Fibroblast of lung (primary cell): Measurements from ENCODE around the gene TARP.

Source experiments
- EZH2 ChIP-seq: IDR thresholded peaks from 2 replicates; pipeline ENCODE4 v1.5.1; 2012; ENCODE audit warnings: low read length, control low read depth, mild to moderate bottlenecking; ENCODE audit errors: missing control alignments
- TF ChIP-seq, protein P1 (sequence below), 2 donors: IDR thresholded peaks in 1 of 2; conservative IDR thresholded peaks in 1 of 2; 1 replicate in 1 of 2; 2 replicates in 1 of 2; pipeline ENCODE4 v1.5.1; 2011 to 2012; ENCODE audit warnings: low read length in 2 of 2, control low read depth in 1 of 2, inconsistent platforms in 1 of 2, low read depth in 1 of 2, mild to moderate bottlenecking in 1 of 2

DNA sequence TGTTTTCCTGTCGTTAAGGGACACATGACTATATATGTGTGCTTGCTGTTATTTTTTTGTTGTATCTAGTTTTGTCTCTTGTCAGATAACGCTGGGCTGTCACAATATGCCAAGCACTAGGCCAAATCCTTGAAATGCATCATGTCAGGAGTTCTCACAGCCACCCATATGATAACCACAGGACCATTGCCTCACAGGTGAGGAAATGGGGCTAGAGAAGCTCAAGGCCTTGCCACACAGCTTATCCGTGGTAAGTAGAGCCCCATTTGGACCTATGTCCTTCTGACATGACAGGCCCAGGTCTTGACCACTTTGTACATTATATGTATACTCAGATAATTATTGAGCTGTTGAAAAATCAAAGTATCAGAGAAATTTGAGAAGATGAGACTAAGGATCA, 42.0 kb upstream of the TARP start:
- TF ChIP-seq, protein P1, sequence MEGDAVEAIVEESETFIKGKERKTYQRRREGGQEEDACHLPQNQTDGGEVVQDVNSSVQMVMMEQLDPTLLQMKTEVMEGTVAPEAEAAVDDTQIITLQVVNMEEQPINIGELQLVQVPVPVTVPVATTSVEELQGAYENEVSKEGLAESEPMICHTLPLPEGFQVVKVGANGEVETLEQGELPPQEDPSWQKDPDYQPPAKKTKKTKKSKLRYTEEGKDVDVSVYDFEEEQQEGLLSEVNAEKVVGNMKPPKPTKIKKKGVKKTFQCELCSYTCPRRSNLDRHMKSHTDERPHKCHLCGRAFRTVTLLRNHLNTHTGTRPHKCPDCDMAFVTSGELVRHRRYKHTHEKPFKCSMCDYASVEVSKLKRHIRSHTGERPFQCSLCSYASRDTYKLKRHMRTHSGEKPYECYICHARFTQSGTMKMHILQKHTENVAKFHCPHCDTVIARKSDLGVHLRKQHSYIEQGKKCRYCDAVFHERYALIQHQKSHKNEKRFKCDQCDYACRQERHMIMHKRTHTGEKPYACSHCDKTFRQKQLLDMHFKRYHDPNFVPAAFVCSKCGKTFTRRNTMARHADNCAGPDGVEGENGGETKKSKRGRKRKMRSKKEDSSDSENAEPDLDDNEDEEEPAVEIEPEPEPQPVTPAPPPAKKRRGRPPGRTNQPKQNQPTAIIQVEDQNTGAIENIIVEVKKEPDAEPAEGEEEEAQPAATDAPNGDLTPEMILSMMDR (conservative IDR thresholded peaks at IDR 0.05 in 1 of 2, IDR thresholded peaks at IDR 0.05 in 1 of 2; ENCODE audit: low read depth in 1 of 2, low read length in 2 of 2): no peak
- TF ChIP-seq EZH2: no peak
